HepG2 (cell line): ENCODE measurements around the gene ARHGAP33. TPM values are rescaled to one million over a fixed set of nuclear protein-coding genes. Genes with fewer than 3 reads are reported as not detected.

ENCODE experiments used
- ARNT2 ChIP-seq: sonication (generic); formaldehyde crosslinking; IDR thresholded peaks from 2 replicates; pipeline ENCODE4 v1.8.0; 2022; ENCODE audit warnings: mild to moderate bottlenecking, low read depth, missing genetic modification reagents, moderate library complexity
- ATF6 ChIP-seq: sonication (generic); formaldehyde crosslinking; conservative IDR thresholded peaks from 2 replicates; pipeline ENCODE4 v1.4.0; 2020; ENCODE audit warnings: missing genetic modification reagents
- BCL6 ChIP-seq: IDR thresholded peaks from 2 replicates; pipeline ENCODE4 v1.6.1; 2016; ENCODE audit warnings: missing genetic modification reagents, missing compliant biosample characterization
- CCDC6 ChIP-seq: sonication (generic); formaldehyde crosslinking; IDR thresholded peaks from 2 replicates; pipeline ENCODE4 v1.8.1; 2022; ENCODE audit warnings: mild to moderate bottlenecking, missing genetic modification reagents, moderate library complexity
- CENPX ChIP-seq: sonication (generic); formaldehyde crosslinking; IDR thresholded peaks from 2 replicates; pipeline ENCODE4 v1.9.0; 2021; ENCODE audit warnings: mild to moderate bottlenecking, missing genetic modification reagents, moderate library complexity
- CREM ChIP-seq, 2 experiments: sonication (generic) in 1 of 2; formaldehyde crosslinking in 1 of 2; IDR thresholded peaks; 2 replicates each; pipeline versions ENCODE4 v1.4.0 to v1.6.1; 2016 to 2020; ENCODE audit warnings: antibody characterized with exemption in 1 of 2, mild to moderate bottlenecking in 1 of 2, missing genetic modification reagents in 1 of 2
- FOXO4 ChIP-seq: sonication (generic); formaldehyde crosslinking; conservative IDR thresholded peaks from 2 replicates; pipeline ENCODE4 v1.8.1; 2023; ENCODE audit warnings: missing genetic modification reagents
- KLF16 ChIP-seq, 2 experiments: sonication (generic) in 1 of 2; formaldehyde crosslinking in 1 of 2; IDR thresholded peaks; 2 replicates each; pipeline versions ENCODE4 v1.6.1 to v1.8.0; 2016 to 2023; ENCODE audit warnings: missing genetic modification reagents in 2 of 2, missing compliant biosample characterization in 1 of 2
- MLLT10 ChIP-seq: sonication (generic); formaldehyde crosslinking; IDR thresholded peaks from 2 replicates; pipeline ENCODE4 v1.4.0; 2020; ENCODE audit warnings: missing genetic modification reagents
- TEF ChIP-seq: sonication (generic); formaldehyde crosslinking; IDR thresholded peaks from 2 replicates; pipeline ENCODE4 v1.5.0; 2020; ENCODE audit warnings: missing genetic modification reagents
- ZC3H4 ChIP-seq: sonication (generic); formaldehyde crosslinking; IDR thresholded peaks from 2 replicates; pipeline ENCODE4 v1.4.0; 2020; ENCODE audit warnings: missing genetic modification reagents, borderline replicate concordance
- ZFP91 ChIP-seq: sonication (generic); formaldehyde crosslinking; IDR thresholded peaks from 2 replicates; pipeline ENCODE4 v1.9.0; 2022; ENCODE audit warnings: missing genetic modification reagents, mild to moderate bottlenecking, borderline replicate concordance
- ZMYM3 ChIP-seq: sonication (generic); formaldehyde crosslinking; IDR thresholded peaks from 2 replicates; pipeline ENCODE4 v1.5.1; 2020; ENCODE audit warnings: mild to moderate bottlenecking, missing genetic modification reagents
- ZNF160 ChIP-seq: sonication (generic); formaldehyde crosslinking; IDR thresholded peaks from 2 replicates; pipeline ENCODE4 v1.8.0; 2022; ENCODE audit warnings: mild to moderate bottlenecking, inconsistent platforms, missing genetic modification reagents
- ZNF468 ChIP-seq: sonication (generic); formaldehyde crosslinking; IDR thresholded peaks from 2 replicates; pipeline ENCODE4 v1.8.0; 2022; ENCODE audit warnings: mild to moderate bottlenecking, moderate library complexity, missing genetic modification reagents
- ZNF670 ChIP-seq: sonication (generic); formaldehyde crosslinking; IDR thresholded peaks from 2 replicates; pipeline ENCODE4 v1.8.0; 2022; ENCODE audit warnings: mild to moderate bottlenecking, missing genetic modification reagents, borderline replicate concordance
- ZNF691 ChIP-seq: sonication (generic); formaldehyde crosslinking; IDR thresholded peaks from 2 replicates; pipeline ENCODE4 v1.4.0; 2020; ENCODE audit warnings: missing genetic modification reagents, low read depth, mild to moderate bottlenecking, borderline replicate concordance
- ZNF703 ChIP-seq: sonication (generic); formaldehyde crosslinking; IDR thresholded peaks from 2 replicates; pipeline ENCODE4 v1.5.1; 2020; ENCODE audit warnings: missing genetic modification reagents, mild to moderate bottlenecking, moderate library complexity, borderline replicate concordance
- ZNF777 ChIP-seq: sonication (generic); formaldehyde crosslinking; IDR thresholded peaks from 2 replicates; pipeline ENCODE4 v1.4.0; 2020; ENCODE audit warnings: missing genetic modification reagents
- ZNF800 ChIP-seq: sonication (generic); formaldehyde crosslinking; IDR thresholded peaks from 2 replicates; pipeline ENCODE4 v1.4.0; 2020; ENCODE audit warnings: missing genetic modification reagents
- polyA plus RNA-seq, 8 experiments: library from polyadenylated mRNA; depleted of rRNA in 3 of 8; stranded (reverse) in 7 of 8; unstranded in 1 of 8; fragments of >200 nt; fragmentation: Illumina TruSeq in 4 of 8; extraction: Trizol in 4 of 8; gene quantifications; 2 replicates each; pipeline versions ENCODE4 v1.2.1 to v1.2.3, GENCODE V29; 2011 to 2016; ENCODE audit warnings: low read depth in 4 of 8, missing spikeins in 1 of 8, mixed read lengths in 1 of 8; ENCODE audit not compliant: insufficient read depth in 1 of 8
- total RNA-seq, 5 experiments: library from RNA; depleted of rRNA; stranded (reverse); fragments of >200 nt; fragmentation: Illumina TruSeq; extraction: Trizol; gene quantifications; 2 replicates each; pipeline ENCODE4 v1.2.3, GENCODE V29; 2016; ENCODE audit warnings: low read depth in 1 of 5

The ARHGAP33 gene
- total and polyA plus RNA-seq, 2 of the 13 experiments (the other 11 are each of a cell fraction or from before 2014, with no cell fraction given), result 1.3 to 2.7 TPM

GRCh38 chr19:35828692-35829301, 53.4 kb downstream of the ARHGAP33 start (continued):
- TF ChIP-seq ZNF691, result 0 out of 2 replicates have a peak, but pooled peaks have one; percentile 69
- peak; percentile 83; the same call in 1 of the 2 replicates for TF ChIP-seq ZNF160
- TF ChIP-seq MLLT10 (CRISPR knock-in tag), result no peak
- TF ChIP-seq ATF6 (CRISPR knock-in tag), result peak; percentile 99
- TF ChIP-seq ZNF670 (CRISPR knock-in tag), result peak; percentile 49; the same call in 1 of the 2 replicates
- TF ChIP-seq BCL6 (CRISPR knock-in tag), result peak; percentile 73
- TF ChIP-seq ZNF468 (CRISPR knock-in tag), result peak; percentile 92; the same call in 1 of the 2 replicates
- peak; percentile 85; the same call in 1 of the 2 replicates for TF ChIP-seq TEF
- TF ChIP-seq CENPX, result no peak
- TF ChIP-seq ZMYM3, result peak; percentile 37; the same call in 1 of the 2 replicates
- no peak for TF ChIP-seq CREM (IDR thresholded peaks at IDR 0.05)
- TF ChIP-seq CREM (CRISPR knock-in tag; IDR thresholded peaks at IDR 0.05), result no peak
- peak; percentile 97; the same call in 1 of the 2 replicates for TF ChIP-seq FOXO4 (CRISPR knock-in tag)
- TF ChIP-seq ZNF777 (CRISPR knock-in tag), result no peak
- no peak for TF ChIP-seq ZNF703 (CRISPR knock-in tag)
- TF ChIP-seq KLF16 (CRISPR knock-in tag; IDR thresholded peaks at IDR 0.05), result peak; percentile 42 to 99; a peak in 2 of 4 replicates
- no peak for TF ChIP-seq ZNF800
- peak; percentile 89 for TF ChIP-seq ARNT2 (CRISPR knock-in tag)
- TF ChIP-seq CCDC6 (CRISPR knock-in tag), result peak; percentile 85
- TF ChIP-seq ZC3H4, result peak; percentile 66; the same call in 1 of the 2 replicates
- TF ChIP-seq ZFP91, result peak; percentile 70
